ENCODE data around the gene LAYN. TPM values are rescaled to one million over a fixed set of nuclear protein-coding genes. Genes with fewer than 3 reads are reported as not detected.

Gene LAYN
- total and polyA plus RNA-seq, 2 of the 13 experiments (the other 11 are each of a cell fraction or from before 2014, with no cell fraction given), result 0.17 TPM; not detected in 1

DNA sequence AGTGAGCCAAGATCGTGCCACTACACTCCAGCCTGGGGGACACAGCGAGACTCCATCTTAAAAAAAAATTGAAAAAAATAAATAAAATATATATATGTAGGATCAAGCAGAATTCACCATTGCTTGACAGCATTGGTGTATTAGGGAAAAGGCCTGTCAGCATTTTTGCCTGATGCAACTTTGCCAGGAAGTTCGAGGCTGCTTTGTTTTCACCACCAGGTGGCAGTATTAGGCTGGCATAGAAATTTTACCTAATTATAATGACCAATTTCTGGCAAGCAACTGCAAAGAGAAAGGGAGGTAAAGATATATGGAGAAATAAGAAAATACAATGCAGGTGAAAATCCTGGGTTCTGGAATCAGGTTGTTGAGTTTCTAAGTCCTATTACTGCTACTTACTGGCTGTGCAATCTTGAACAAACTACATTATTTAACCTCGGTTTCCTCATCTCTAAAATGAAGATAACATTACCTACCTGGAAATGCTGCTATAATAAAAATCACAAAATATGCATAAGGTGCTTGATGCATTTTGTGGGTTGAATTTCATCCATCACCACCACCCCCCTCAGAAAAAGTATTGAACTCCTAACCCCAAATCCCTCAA, 24.7 kb downstream of the LAYN start (continued):
- TF ChIP-seq GTF3A (CRISPR knock-in tag; conservative IDR thresholded peaks at IDR 0.05), result no peak
- TF ChIP-seq, protein P1, sequence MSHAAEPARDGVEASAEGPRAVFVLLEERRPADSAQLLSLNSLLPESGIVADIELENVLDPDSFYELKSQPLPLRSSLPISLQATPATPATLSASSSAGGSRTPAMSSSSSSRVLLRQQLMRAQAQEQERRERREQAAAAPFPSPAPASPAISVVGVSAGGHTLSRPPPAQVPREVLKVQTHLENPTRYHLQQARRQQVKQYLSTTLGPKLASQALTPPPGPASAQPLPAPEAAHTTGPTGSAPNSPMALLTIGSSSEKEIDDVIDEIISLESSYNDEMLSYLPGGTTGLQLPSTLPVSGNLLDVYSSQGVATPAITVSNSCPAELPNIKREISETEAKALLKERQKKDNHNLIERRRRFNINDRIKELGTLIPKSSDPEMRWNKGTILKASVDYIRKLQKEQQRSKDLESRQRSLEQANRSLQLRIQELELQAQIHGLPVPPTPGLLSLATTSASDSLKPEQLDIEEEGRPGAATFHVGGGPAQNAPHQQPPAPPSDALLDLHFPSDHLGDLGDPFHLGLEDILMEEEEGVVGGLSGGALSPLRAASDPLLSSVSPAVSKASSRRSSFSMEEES (CRISPR knock-in tag; IDR thresholded peaks at IDR 0.05), result no peak
- no peak for TF ChIP-seq ZNF567 (CRISPR knock-in tag; IDR thresholded peaks at IDR 0.05; ENCODE audit: borderline replicate concordance)
- TF ChIP-seq SMC3 (IDR thresholded peaks at IDR 0.05; ENCODE audit: low read length), result peak; percentile 70
- TF ChIP-seq ZNF672 (CRISPR knock-in tag; IDR thresholded peaks at IDR 0.05), result no peak
- TF ChIP-seq MLLT10 (CRISPR knock-in tag; IDR thresholded peaks at IDR 0.05), result no peak
- TF ChIP-seq, protein P2, sequence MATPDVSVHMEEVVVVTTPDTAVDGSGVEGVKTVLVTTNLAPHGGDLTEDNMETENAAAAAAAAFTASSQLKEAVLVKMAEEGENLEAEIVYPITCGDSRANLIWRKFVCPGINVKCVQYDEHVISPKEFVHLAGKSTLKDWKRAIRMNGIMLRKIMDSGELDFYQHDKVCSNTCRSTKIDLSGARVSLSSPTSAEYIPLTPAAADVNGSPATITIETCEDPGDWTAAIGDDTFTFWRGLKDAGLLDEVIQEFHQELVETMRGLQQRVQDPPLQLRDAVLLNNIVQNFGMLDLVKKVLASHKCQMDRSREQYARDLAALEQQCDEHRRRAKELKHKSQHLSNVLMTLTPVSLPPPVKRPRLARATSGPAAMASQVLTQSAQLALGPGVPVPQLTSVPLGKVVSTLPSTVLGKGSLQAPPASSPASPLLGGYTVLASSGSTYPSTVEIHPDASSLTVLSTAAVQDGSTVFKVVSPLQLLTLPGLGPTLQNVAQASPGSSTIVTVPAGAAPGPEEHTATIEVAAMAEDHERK (CRISPR knock-in tag; IDR thresholded peaks at IDR 0.05; ENCODE audit: low read depth), result no peak
- no peak for TF ChIP-seq ATAD3A (CRISPR knock-in tag; IDR thresholded peaks at IDR 0.05)
- peak; percentile 87 for TF ChIP-seq CEBPG (CRISPR knock-in tag; IDR thresholded peaks at IDR 0.05)
- 0 out of 2 replicates have a peak, but pooled peaks have one; percentile 16 for TF ChIP-seq ELF3 (CRISPR knock-in tag; IDR thresholded peaks at IDR 0.05)
- TF ChIP-seq, protein P3, sequence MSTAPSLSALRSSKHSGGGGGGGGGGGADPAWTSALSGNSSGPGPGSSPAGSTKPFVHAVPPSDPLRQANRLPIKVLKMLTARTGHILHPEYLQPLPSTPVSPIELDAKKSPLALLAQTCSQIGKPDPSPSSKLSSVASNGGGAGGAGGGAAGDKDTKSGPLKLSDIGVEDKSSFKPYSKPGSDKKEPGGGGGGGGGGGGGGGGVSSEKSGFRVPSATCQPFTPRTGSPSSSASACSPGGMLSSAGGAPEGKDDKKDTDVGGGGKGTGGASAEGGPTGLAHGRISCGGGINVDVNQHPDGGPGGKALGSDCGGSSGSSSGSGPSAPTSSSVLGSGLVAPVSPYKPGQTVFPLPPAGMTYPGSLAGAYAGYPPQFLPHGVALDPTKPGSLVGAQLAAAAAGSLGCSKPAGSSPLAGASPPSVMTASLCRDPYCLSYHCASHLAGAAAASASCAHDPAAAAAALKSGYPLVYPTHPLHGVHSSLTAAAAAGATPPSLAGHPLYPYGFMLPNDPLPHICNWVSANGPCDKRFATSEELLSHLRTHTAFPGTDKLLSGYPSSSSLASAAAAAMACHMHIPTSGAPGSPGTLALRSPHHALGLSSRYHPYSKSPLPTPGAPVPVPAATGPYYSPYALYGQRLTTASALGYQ (CRISPR knock-in tag; IDR thresholded peaks at IDR 0.05), result no peak
- TF ChIP-seq, protein P4, sequence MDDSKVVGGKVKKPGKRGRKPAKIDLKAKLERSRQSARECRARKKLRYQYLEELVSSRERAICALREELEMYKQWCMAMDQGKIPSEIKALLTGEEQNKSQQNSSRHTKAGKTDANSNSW (CRISPR knock-in tag; IDR thresholded peaks at IDR 0.05; ENCODE audit: borderline replicate concordance), result no peak
- TF ChIP-seq ZNF121 (CRISPR knock-in tag; IDR thresholded peaks at IDR 0.05), result no peak
- TF ChIP-seq ZNF7 (CRISPR knock-in tag; IDR thresholded peaks at IDR 0.05), result no peak
- TF ChIP-seq FOSL1 (CRISPR knock-in tag; IDR thresholded peaks at IDR 0.05; ENCODE audit: borderline replicate concordance), result no peak
- no peak for TF ChIP-seq TGIF2 (CRISPR knock-in tag; IDR thresholded peaks at IDR 0.05)
- TF ChIP-seq ZNF839 (CRISPR knock-in tag; IDR thresholded peaks at IDR 0.05; ENCODE audit: borderline replicate concordance), result no peak
- no peak for TF ChIP-seq JARID2 (CRISPR knock-in tag; IDR thresholded peaks at IDR 0.05; ENCODE audit: insufficient replicate concordance)
- TF ChIP-seq, protein P5, sequence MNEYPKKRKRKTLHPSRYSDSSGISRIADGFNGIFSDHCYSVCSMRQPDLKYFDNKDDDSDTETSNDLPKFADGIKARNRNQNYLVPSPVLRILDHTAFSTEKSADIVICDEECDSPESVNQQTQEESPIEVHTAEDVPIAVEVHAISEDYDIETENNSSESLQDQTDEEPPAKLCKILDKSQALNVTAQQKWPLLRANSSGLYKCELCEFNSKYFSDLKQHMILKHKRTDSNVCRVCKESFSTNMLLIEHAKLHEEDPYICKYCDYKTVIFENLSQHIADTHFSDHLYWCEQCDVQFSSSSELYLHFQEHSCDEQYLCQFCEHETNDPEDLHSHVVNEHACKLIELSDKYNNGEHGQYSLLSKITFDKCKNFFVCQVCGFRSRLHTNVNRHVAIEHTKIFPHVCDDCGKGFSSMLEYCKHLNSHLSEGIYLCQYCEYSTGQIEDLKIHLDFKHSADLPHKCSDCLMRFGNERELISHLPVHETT (CRISPR knock-in tag; conservative IDR thresholded peaks at IDR 0.05), result no peak
- peak; percentile 66; the same call in 1 of the 2 replicates for TF ChIP-seq MAFG (CRISPR knock-in tag; IDR thresholded peaks at IDR 0.05)
- TF ChIP-seq CEBPB (IDR thresholded peaks at IDR 0.05; ENCODE audit: borderline replicate concordance, low read depth, low read length), result peak; percentile 63; the same call in 1 of the 2 replicates
